ENCODE data around the gene TGFBR2.

The TGFBR2 gene

GRCh38 chr3:30671527-30672286, 65.3 kb downstream of the TGFBR2 start:
- 97% methylated on average over 20 of the region's 20 CpGs for WGBS

GRCh38 chr3:30672287-30672735, 65.9 kb downstream of the TGFBR2 start:
- WGBS = 95% methylated on average over 4 of the region's 4 CpGs
- peaks cover 73% of the 10 kb centered on the region for H3K36me3 ChIP-seq (ENCODE audit: insufficient read depth, low read length)
- H3K4me1 ChIP-seq (ENCODE audit: insufficient read depth, low read length) = peaks cover 19% of the 10 kb centered on the region
- H3K4me3 ChIP-seq (ENCODE audit: low read length) = no peak overlapping the region
- no peak overlapping the region for H3K27ac ChIP-seq (ENCODE audit: low read depth, low read length)
- H3K9me3 ChIP-seq (ENCODE audit: insufficient read depth, low read depth, low read length) = no peaks in the 10 kb centered on the region
- no peaks in the 10 kb centered on the region for H3K27me3 ChIP-seq (ENCODE audit: insufficient read depth, low read length)
- H3K9ac ChIP-seq (ENCODE audit: low read depth, low read length) = no peak overlapping the region

More at GRCh38 chr3:30671527-30672286, 65.3 kb downstream of the TGFBR2 start:
- Histone ChIP-seq H3K4me1 (ENCODE audit: insufficient read depth, low read length) (peaks cover 24% of the 10 kb centered on the region), H3K27me3 (ENCODE audit: insufficient read depth, low read length) (no peaks in the 10 kb centered on the region), H3K36me3 (ENCODE audit: insufficient read depth, low read length) (peaks cover 67% of the 10 kb centered on the region), H3K4me3 (ENCODE audit: low read length) (no peak overlapping the region), H3K27ac (ENCODE audit: low read depth, low read length) (no peak overlapping the region), H3K9ac (ENCODE audit: low read depth, low read length) (no peak overlapping the region), H3K9me3 (ENCODE audit: insufficient read depth, low read depth, low read length) (no peaks in the 10 kb centered on the region)

GRCh38 chr3:30672959-30673358, 66.6 kb downstream of the TGFBR2 start:
- H3K27ac ChIP-seq (ENCODE audit: low read depth, low read length) = no peak overlapping the region
- H3K36me3 ChIP-seq (ENCODE audit: insufficient read depth, low read length) = peaks cover 80% of the 10 kb centered on the region
- WGBS = 97% methylated on average over 4 of the region's 4 CpGs
- H3K4me3 ChIP-seq (ENCODE audit: low read length) = no peak overlapping the region
- H3K9ac ChIP-seq (ENCODE audit: low read depth, low read length) = no peak overlapping the region
- H3K4me1 ChIP-seq (ENCODE audit: insufficient read depth, low read length) = peaks cover 13% of the 10 kb centered on the region
- H3K27me3 ChIP-seq (ENCODE audit: insufficient read depth, low read length) = no peaks in the 10 kb centered on the region
- H3K9me3 ChIP-seq (ENCODE audit: insufficient read depth, low read depth, low read length) = no peaks in the 10 kb centered on the region

GRCh38 chr3:30673425-30674341, 67.3 kb downstream of the TGFBR2 start:
- WGBS = 96% methylated on average over 6 of the region's 6 CpGs
- Histone ChIP-seq H3K27me3 (ENCODE audit: insufficient read depth, low read length) (no peaks in the 10 kb centered on the region), H3K4me3 (ENCODE audit: low read length) (no peak overlapping the region), H3K27ac (ENCODE audit: low read depth, low read length) (no peak overlapping the region), H3K9me3 (ENCODE audit: insufficient read depth, low read depth, low read length) (no peaks in the 10 kb centered on the region), H3K36me3 (ENCODE audit: insufficient read depth, low read length) (peaks cover 84% of the 10 kb centered on the region), H3K4me1 (ENCODE audit: insufficient read depth, low read length) (peaks cover 5% of the 10 kb centered on the region; the same call in 1 of the 2 replicates), H3K9ac (ENCODE audit: low read depth, low read length) (no peak overlapping the region)

GRCh38 chr3:30675006-30675405, 68.6 kb downstream of the TGFBR2 start:
- Histone ChIP-seq H3K27ac (ENCODE audit: low read depth, low read length) (no peak overlapping the region), H3K4me3 (ENCODE audit: low read length) (no peak overlapping the region), H3K4me1 (ENCODE audit: insufficient read depth, low read length) (peaks cover 4% of the 10 kb centered on the region; the same call in 1 of the 2 replicates), H3K9ac (ENCODE audit: low read depth, low read length) (no peak overlapping the region), H3K27me3 (ENCODE audit: insufficient read depth, low read length) (no peaks in the 10 kb centered on the region), H3K36me3 (ENCODE audit: insufficient read depth, low read length) (peaks cover 90% of the 10 kb centered on the region), H3K9me3 (ENCODE audit: insufficient read depth, low read depth, low read length) (no peaks in the 10 kb centered on the region)
- WGBS = 94% methylated on average over 2 of the region's 2 CpGs

- H3K36me3 ChIP-seq (ENCODE audit: insufficient read depth, low read length) = peaks cover 83% of the 10 kb centered on the region
- H3K27ac ChIP-seq (ENCODE audit: low read depth, low read length) = no peak overlapping the region
- no peak overlapping the region for H3K9ac ChIP-seq (ENCODE audit: low read depth, low read length)
- H3K4me1 ChIP-seq (ENCODE audit: insufficient read depth, low read length) = peaks cover 11% of the 10 kb centered on the region
- no peak overlapping the region for H3K4me3 ChIP-seq (ENCODE audit: low read length)
- H3K9me3 ChIP-seq (ENCODE audit: insufficient read depth, low read depth, low read length) = no peaks in the 10 kb centered on the region
- WGBS = 97% methylated on average over 5 of the region's 5 CpGs
- H3K27me3 ChIP-seq (ENCODE audit: insufficient read depth, low read length) = no peaks in the 10 kb centered on the region
Observed at GRCh38 chr3:30675774-30676173, 69.4 kb downstream of the TGFBR2 start.

- WGBS = 92% methylated on average over 4 of the region's 4 CpGs
- no peaks in the 10 kb centered on the region for H3K9me3 ChIP-seq (ENCODE audit: insufficient read depth, low read depth, low read length)
- H3K36me3 ChIP-seq (ENCODE audit: insufficient read depth, low read length) = peaks cover 73% of the 10 kb centered on the region
Observed at GRCh38 chr3:30676424-30677346, 70.3 kb downstream of the TGFBR2 start.

GRCh38 chr3:30677347-30677685, 70.9 kb downstream of the TGFBR2 start:
- Histone ChIP-seq H3K27ac (ENCODE audit: low read depth, low read length) (no peak overlapping the region), H3K4me3 (ENCODE audit: low read length) (no peak overlapping the region), H3K9ac (ENCODE audit: low read depth, low read length) (no peak overlapping the region), H3K4me1 (ENCODE audit: insufficient read depth, low read length) (peaks cover 22% of the 10 kb centered on the region), H3K36me3 (ENCODE audit: insufficient read depth, low read length) (peaks cover 67% of the 10 kb centered on the region), H3K27me3 (ENCODE audit: insufficient read depth, low read length) (no peaks in the 10 kb centered on the region), H3K9me3 (ENCODE audit: insufficient read depth, low read depth, low read length) (no peaks in the 10 kb centered on the region)
- WGBS = 92% methylated on average over 8 of the region's 8 CpGs

More at GRCh38 chr3:30676424-30677346, 70.3 kb downstream of the TGFBR2 start:
- Histone ChIP-seq H3K4me3 (ENCODE audit: low read length) (no peak overlapping the region), H3K9ac (ENCODE audit: low read depth, low read length) (no peak overlapping the region), H3K27ac (ENCODE audit: low read depth, low read length) (no peak overlapping the region), H3K27me3 (ENCODE audit: insufficient read depth, low read length) (no peaks in the 10 kb centered on the region), H3K4me1 (ENCODE audit: insufficient read depth, low read length) (peaks cover 20% of the 10 kb centered on the region)

GRCh38 chr3:30679045-30679444, 72.6 kb downstream of the TGFBR2 start:
- H3K4me1 ChIP-seq (ENCODE audit: insufficient read depth, low read length) = peaks cover 22% of the 10 kb centered on the region

GRCh38 chr3:30680789-30681648, 74.6 kb downstream of the TGFBR2 start:
- no peaks in the 10 kb centered on the region for H3K9me3 ChIP-seq (ENCODE audit: insufficient read depth, low read depth, low read length)
- 59% methylated on average over 17 of the region's 18 CpGs for WGBS
- H3K9ac ChIP-seq (ENCODE audit: low read depth, low read length) = 0 out of 2 replicates have a peak overlapping the region, but pooled peaks have one; percentile 53
- peaks cover 22% of the 10 kb centered on the region for H3K4me1 ChIP-seq (ENCODE audit: insufficient read depth, low read length)
- no peak overlapping the region for H3K27ac ChIP-seq (ENCODE audit: low read depth, low read length)
- no peaks in the 10 kb centered on the region for H3K27me3 ChIP-seq (ENCODE audit: insufficient read depth, low read length)
- H3K36me3 ChIP-seq (ENCODE audit: insufficient read depth, low read length) = peaks cover 35% of the 10 kb centered on the region
- H3K4me3 ChIP-seq (ENCODE audit: low read length) = no peak overlapping the region

More at GRCh38 chr3:30679045-30679444, 72.6 kb downstream of the TGFBR2 start:
- H3K9me3 ChIP-seq (ENCODE audit: insufficient read depth, low read depth, low read length) = no peaks in the 10 kb centered on the region
- no peak overlapping the region for H3K27ac ChIP-seq (ENCODE audit: low read depth, low read length)
- H3K9ac ChIP-seq (ENCODE audit: low read depth, low read length) = no peak overlapping the region
- no peak overlapping the region for H3K4me3 ChIP-seq (ENCODE audit: low read length)
- H3K27me3 ChIP-seq (ENCODE audit: insufficient read depth, low read length) = no peaks in the 10 kb centered on the region
- H3K36me3 ChIP-seq (ENCODE audit: insufficient read depth, low read length) = peaks cover 55% of the 10 kb centered on the region
